ENCODE measurements around the gene CAMK1. TPM values are rescaled to one million over a fixed set of nuclear protein-coding genes. Genes with fewer than 3 reads are reported as not detected.
"Not testable (repeated sequence)": the region's sequence is repeated elsewhere in the genome, so short reads cannot be mapped to it uniquely, and the experiment has no call there.

CAMK1 gene
- total RNA-seq, 1 donor: 27.6 TPM

DNA sequence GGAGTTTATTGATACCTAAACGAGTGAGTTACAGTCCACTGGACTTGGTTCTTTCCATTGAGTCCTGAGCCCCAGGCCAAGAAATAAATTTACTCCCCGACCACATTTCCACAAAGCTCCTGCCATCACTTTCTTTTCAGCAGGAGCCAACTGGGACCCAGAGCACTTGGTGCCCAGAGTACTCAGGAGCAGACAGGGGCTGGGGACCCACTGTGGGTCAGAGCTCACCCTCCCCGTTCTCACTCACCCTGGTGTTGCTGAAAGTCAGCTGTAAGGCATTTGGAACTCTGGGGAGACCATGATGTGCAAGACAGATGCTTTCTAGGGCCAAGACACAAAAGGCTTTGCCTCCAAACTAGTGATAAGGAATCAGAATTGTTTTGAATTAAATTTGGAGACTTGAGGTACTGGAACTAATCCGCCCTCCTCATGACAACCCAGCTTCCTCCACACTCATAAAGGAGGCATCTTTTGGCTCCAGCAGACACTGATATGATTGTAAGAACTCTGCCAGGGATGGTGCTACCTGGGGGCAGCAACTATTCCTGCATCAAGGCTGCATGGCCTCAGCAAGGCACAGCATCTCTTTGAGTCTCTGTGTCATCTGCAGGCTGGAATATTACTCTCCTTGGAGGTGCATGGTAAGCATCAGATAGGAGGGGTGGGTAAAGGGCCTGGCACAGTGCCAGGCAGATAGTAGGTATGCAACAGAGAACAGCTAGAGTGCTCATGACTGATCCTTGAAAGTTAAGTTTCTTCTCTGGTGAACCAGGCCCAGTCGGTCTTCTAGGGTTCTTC, 7.3 kb upstream of the CAMK1 start:
- TF ChIP-seq, protein P1, sequence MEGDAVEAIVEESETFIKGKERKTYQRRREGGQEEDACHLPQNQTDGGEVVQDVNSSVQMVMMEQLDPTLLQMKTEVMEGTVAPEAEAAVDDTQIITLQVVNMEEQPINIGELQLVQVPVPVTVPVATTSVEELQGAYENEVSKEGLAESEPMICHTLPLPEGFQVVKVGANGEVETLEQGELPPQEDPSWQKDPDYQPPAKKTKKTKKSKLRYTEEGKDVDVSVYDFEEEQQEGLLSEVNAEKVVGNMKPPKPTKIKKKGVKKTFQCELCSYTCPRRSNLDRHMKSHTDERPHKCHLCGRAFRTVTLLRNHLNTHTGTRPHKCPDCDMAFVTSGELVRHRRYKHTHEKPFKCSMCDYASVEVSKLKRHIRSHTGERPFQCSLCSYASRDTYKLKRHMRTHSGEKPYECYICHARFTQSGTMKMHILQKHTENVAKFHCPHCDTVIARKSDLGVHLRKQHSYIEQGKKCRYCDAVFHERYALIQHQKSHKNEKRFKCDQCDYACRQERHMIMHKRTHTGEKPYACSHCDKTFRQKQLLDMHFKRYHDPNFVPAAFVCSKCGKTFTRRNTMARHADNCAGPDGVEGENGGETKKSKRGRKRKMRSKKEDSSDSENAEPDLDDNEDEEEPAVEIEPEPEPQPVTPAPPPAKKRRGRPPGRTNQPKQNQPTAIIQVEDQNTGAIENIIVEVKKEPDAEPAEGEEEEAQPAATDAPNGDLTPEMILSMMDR (IDR thresholded peaks at IDR 0.05; ENCODE audit: insufficient read depth, low read depth, low read length): no peak
- H3K4me3 ChIP-seq (ENCODE audit: low read depth, low read length): no peak overlapping the region
- no peak for DNase-seq (ENCODE audit: low read depth)

DNA sequence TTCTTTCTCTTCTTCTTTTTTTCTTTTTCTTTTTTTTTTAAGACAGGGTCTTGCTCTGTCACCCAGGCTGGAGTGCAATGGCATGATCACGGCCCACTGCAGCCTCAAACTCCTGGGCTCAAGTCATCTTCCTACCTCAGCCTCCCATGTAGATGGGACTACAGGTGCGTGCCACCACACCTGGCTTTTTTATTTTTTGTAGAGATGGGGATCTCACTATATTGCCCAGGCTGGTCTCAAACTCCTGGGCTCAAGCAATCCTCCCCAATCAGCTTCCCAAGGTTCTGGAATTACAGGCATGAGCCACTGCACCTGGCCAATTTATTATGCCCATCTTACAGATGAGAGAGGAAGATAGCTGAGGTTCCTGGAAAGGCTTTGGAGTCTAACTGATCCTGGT, 1.3 kb upstream of the CAMK1 start:
- not testable (repeated sequence) for DNase-seq (ENCODE audit: low read depth); H3K4me3 ChIP-seq (ENCODE audit: low read depth, low read length)

DNA sequence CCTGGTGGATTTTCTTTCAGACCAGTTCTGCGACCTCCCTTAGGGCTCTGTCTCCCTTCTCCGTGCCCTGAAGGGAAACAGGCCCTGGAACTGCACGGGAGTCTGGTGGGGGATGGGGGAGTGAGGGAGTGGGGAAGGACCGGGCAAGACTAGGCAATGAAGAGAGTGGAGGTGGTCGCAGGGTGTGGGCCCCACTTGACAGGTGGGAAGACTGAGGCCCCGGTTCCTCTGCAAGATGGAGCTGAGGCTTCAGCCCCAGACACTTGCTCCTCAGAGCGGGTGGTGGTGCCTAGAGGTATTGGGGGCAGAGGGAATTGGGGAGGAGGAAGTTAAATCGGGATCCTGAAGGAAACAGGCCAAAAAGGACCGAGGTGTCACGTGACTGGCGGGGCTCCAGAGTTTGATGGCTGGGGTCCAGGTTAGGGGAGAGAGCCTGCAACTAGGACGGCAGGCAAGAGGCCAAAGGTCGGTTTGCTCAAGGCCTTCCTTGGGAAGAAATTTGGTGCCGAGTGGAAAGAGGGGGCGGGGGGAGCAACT, 597 bp upstream of the CAMK1 start:
- DNase-seq (ENCODE audit: low read depth): peak; percentile 48
- TF ChIP-seq, protein P1 (IDR thresholded peaks at IDR 0.05; ENCODE audit: insufficient read depth, low read depth, low read length): no peak
- H3K4me3 ChIP-seq (ENCODE audit: low read depth, low read length): peak overlapping the region; percentile 64

DNA sequence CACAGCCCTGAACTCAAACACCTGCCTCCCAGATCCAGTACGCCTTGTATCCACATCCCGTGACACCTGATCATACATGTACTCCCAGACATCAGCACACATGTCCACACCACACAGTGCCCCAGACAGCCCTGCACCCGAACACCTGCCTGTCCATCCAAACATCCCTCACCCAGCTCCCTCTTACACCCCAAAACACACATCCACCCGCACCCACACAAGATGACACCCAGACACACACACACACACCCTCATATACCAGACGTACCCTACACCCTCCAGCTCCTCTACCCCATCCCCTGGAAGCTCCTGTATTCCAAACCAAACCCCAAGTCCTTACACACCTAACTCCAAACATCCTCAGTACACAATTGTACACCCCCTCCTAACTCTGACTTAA, 735 bp downstream of the CAMK1 start:
- peak overlapping the region; percentile 64 for H3K4me3 ChIP-seq (ENCODE audit: low read depth, low read length)
- TF ChIP-seq, protein P1 (IDR thresholded peaks at IDR 0.05; ENCODE audit: insufficient read depth, low read depth, low read length): no peak
- DNase-seq (ENCODE audit: low read depth): no peak

DNA sequence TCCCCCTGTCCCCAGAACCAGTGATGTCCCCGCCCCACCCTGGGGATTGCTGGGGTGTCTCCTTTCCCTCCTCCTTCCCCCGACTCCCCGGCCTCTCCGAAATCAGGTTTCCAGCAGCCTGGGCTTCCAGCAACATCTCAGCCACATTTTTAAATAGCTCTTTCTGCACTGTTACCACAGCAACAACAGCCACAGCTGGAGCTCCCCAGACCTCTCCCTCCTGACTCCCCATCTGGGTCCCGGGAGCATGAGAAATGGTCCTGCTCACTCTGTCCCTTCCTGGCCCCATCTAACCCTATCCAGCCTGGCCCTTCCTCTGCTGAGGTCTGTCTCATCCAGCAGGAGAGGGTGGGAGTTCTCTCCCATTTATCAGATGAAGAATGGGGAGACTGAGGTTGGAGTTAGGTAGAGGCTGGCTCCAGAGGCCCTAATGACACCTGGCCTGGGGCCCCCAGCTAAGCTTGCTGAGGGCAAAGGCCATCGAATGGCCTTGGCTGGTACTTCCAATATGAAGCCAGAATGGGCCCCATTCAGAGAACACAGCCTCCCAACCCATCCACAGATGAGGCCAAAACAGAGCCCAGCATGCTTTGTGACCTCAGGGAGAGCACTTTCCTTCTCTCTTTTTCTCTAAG, 1.5 kb downstream of the CAMK1 start:
- no peak overlapping the region for H3K4me3 ChIP-seq (ENCODE audit: low read depth, low read length)
- TF ChIP-seq, protein P1 (IDR thresholded peaks at IDR 0.05; ENCODE audit: insufficient read depth, low read depth, low read length): no peak
- DNase-seq (ENCODE audit: low read depth): no peak

DNA sequence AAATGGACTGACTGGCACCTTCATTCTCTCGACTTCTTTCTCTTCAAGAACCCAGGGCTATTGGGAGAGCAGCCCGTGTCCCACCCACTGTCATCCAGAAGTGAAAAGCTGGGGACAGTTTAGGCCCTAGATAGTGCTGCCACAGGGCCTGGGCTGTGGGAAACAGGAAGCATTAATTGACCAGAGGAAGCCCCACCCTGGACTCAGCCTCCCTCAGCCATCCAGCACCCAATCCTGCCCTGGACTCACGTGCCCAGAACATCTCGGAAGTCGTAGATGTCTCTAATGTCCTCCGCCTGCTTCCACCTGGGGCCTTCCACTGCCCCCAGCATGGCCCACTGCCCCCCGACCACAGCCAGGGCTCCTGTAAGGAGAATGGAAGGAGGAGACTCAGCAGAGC, 2.3 kb downstream of the CAMK1 start:
- no peak overlapping the region for H3K4me3 ChIP-seq (ENCODE audit: low read depth, low read length)
- no peak for DNase-seq (ENCODE audit: low read depth)
- TF ChIP-seq, protein P1 (IDR thresholded peaks at IDR 0.05; ENCODE audit: insufficient read depth, low read depth, low read length): no peak

DNA sequence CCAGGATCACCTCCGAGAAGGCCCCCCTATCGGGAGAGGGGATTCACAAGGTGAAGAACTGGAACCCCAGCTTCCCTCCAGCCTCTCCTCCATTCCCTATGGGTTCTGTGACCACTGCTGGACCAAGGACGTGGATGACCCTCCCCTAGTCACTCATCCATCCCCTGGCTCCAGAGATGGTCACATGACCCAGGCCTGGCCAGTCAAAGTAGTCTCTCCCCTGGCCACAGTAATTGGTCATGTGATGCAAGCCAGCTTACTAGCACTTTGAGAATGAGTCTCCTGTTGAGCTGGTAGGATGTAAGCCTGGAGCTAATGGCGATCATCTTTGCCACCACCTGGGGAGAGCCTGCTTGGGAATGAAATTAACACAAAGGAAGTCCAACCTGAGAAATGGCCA, 3.9 kb downstream of the CAMK1 start:
- no peak for DNase-seq (ENCODE audit: low read depth)
- no peak overlapping the region for H3K4me3 ChIP-seq (ENCODE audit: low read depth, low read length)

More for the DNA sequence above, 3.9 kb downstream of the CAMK1 start:
- TF ChIP-seq, protein P1 (IDR thresholded peaks at IDR 0.05; ENCODE audit: insufficient read depth, low read depth, low read length): no peak
